Thoracic aorta (tissue), 2 donors: ENCODE data around the gene PLPP6. TPM values are rescaled to one million over a fixed set of nuclear protein-coding genes. Genes with fewer than 3 reads are reported as not detected.

Experiments
- ATAC-seq: fragments of 150-250 bp; one replicate; pipeline ENCODE4 v1.8.0; 2017; ENCODE audit warnings: low read depth; ENCODE audit not compliant: insufficient number of reproducible peaks, low FRiP score
- DNase-seq: peaks from one replicate; pipeline ENCODE4 v3.0.0-alpha.2; 2020; ENCODE audit warnings: low spot score
- H3K27ac ChIP-seq, 2 donors: fragments of 200-600 bp; sonication (generic); 1 replicate in 1 of 2; 2 replicates in 1 of 2; pipeline ENCODE4 v1.5.1; 2016; ENCODE audit warnings: mild to moderate bottlenecking in 2 of 2, moderate library complexity in 2 of 2
- H3K27me3 ChIP-seq: fragments of 200-600 bp; sonication (generic); replicated peaks from 2 replicates; pipeline ENCODE4 v1.6.0; 2016; ENCODE audit warnings: mild to moderate bottlenecking; ENCODE audit not compliant: insufficient read depth
- H3K36me3 ChIP-seq: fragments of 200-600 bp; sonication (generic); one replicate; pipeline ENCODE4 v1.5.1; 2016
- H3K4me1 ChIP-seq, 2 donors: fragments of 200-600 bp; sonication (generic); 1 replicate in 1 of 2; 2 replicates in 1 of 2; pipeline versions ENCODE4 v1.5.1 to v1.6.0; 2016; ENCODE audit warnings: low read depth in 2 of 2, mild to moderate bottlenecking in 1 of 2; ENCODE audit not compliant: control insufficient read depth in 1 of 2
- H3K4me3 ChIP-seq: fragments of 200-600 bp; sonication (generic); 2 replicates; pipeline ENCODE4 v1.5.1; 2016; ENCODE audit warnings: mild to moderate bottlenecking
- H3K9me3 ChIP-seq: fragments of 200-600 bp; sonication (generic); 2 replicates; pipeline ENCODE4 v1.5.1; 2016
- total RNA-seq, 2 donors: library from RNA; depleted of rRNA; stranded (reverse); fragments of >200 nt; gene quantifications; one replicate each; pipeline versions ENCODE4 v1.1.0 to v1.2.3, GENCODE V29; 2016
- TF ChIP-seq, protein P1 (sequence below): fragments of 200-600 bp; sonication (generic); IDR thresholded peaks from one replicate; pipeline ENCODE4 v1.5.1; 2019; ENCODE audit warnings: antibody characterized with exemption

The PLPP6 gene
- total RNA-seq, 2 donors from 2014 or later, result 4.5 to 5.0 TPM

DNA sequence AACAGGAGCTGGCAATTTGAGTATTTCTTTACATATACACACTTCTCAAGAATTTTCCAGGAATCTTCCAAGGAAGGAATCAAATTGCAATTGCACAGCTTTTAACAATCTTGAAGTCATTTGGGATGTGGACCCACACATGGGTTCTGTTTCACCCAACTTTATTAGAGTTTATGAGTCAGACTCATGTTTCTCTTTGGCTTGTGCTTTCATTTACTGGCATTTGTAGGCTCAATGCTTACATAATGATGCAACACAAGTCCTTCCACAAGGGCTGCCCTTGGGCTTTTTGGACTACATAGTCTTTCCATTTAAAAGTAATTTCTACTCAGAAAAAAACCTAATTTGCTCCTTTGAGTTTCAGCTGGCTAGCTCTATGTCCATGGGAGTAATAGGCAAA, 12.7 kb downstream of the PLPP6 start:
- Histone ChIP-seq H3K4me3 (no peak overlapping the region), H3K27me3 (no peaks in the 10 kb centered on the region), H3K4me1 (no peaks in the 10 kb centered on the region), H3K36me3 (no peaks in the 10 kb centered on the region), H3K27ac (no peak overlapping the region), H3K9me3 (no peaks in the 10 kb centered on the region)
- DNase-seq (no peak), ATAC-seq (peak; percentile 37)
- TF ChIP-seq, protein P1, sequence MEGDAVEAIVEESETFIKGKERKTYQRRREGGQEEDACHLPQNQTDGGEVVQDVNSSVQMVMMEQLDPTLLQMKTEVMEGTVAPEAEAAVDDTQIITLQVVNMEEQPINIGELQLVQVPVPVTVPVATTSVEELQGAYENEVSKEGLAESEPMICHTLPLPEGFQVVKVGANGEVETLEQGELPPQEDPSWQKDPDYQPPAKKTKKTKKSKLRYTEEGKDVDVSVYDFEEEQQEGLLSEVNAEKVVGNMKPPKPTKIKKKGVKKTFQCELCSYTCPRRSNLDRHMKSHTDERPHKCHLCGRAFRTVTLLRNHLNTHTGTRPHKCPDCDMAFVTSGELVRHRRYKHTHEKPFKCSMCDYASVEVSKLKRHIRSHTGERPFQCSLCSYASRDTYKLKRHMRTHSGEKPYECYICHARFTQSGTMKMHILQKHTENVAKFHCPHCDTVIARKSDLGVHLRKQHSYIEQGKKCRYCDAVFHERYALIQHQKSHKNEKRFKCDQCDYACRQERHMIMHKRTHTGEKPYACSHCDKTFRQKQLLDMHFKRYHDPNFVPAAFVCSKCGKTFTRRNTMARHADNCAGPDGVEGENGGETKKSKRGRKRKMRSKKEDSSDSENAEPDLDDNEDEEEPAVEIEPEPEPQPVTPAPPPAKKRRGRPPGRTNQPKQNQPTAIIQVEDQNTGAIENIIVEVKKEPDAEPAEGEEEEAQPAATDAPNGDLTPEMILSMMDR, result no peak

DNA sequence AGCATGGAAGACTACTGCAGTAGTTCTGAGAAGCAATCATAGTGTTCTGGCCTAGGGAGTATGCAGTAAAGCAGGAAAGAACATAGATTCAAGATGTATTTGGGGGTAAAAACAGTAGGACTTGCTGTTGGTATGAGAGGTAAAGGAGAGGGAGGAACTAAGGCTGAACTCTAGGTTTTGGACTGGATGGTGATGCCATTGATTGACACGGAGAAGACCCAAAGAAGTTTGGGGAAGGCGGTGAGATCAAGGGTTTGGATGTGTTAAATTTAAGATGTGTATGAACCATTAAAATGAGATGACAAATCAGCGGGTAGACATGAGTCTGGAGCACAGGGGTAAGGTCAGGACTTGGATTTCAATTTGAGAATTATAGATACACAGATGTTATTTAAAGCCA, 15.3 kb downstream of the PLPP6 start:
- H3K36me3 ChIP-seq, result no peaks in the 10 kb centered on the region
- no peaks in the 10 kb centered on the region for H3K9me3 ChIP-seq
- no peak for DNase-seq
- no peak for ATAC-seq
- peaks cover 10 to 16% of the 10 kb centered on the region in 2 donors for H3K4me1 ChIP-seq
- no peak overlapping the region for H3K27ac ChIP-seq
- H3K27me3 ChIP-seq, result no peaks in the 10 kb centered on the region
- TF ChIP-seq, protein P1, result no peak
- no peak overlapping the region for H3K4me3 ChIP-seq

DNA sequence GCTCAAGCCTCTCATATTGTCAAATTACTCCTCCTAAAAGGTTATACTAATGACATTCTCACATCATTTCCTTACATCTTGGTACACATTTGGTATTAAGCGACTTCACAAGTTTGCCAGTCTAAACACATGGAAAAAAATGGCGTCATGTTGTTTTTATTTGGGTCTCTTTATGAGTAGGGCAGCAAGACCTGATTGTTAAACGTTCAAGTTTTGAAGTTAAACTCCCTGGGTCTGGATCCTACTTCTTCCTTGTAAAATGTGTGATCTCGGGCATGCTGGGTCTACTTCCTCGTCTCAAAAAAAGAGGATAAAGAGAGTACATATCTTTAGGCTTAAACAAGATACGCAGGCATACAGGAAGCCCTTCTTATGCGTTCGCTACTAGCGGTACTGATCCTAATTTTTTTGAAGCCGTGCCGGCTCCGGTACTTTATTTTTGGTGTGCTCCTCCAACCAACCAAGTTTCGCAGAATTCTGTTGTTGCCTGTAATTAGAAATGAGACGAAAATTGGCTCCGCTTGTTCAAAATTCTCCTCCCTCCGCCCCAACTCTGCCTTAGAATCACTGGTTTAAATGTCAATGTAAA, 16.7 kb downstream of the PLPP6 start:
- no peak for DNase-seq
- no peaks in the 10 kb centered on the region for H3K9me3 ChIP-seq
- peak overlapping the region; percentile 96 to 97 for H3K27ac ChIP-seq
- H3K4me1 ChIP-seq, result peaks cover 10 to 25% of the 10 kb centered on the region in 2 donors
- H3K36me3 ChIP-seq, result no peaks in the 10 kb centered on the region
- no peak for ATAC-seq
- peak overlapping the region; percentile 89 for H3K4me3 ChIP-seq
- H3K27me3 ChIP-seq, result no peaks in the 10 kb centered on the region
- TF ChIP-seq, protein P1, result no peak

DNA sequence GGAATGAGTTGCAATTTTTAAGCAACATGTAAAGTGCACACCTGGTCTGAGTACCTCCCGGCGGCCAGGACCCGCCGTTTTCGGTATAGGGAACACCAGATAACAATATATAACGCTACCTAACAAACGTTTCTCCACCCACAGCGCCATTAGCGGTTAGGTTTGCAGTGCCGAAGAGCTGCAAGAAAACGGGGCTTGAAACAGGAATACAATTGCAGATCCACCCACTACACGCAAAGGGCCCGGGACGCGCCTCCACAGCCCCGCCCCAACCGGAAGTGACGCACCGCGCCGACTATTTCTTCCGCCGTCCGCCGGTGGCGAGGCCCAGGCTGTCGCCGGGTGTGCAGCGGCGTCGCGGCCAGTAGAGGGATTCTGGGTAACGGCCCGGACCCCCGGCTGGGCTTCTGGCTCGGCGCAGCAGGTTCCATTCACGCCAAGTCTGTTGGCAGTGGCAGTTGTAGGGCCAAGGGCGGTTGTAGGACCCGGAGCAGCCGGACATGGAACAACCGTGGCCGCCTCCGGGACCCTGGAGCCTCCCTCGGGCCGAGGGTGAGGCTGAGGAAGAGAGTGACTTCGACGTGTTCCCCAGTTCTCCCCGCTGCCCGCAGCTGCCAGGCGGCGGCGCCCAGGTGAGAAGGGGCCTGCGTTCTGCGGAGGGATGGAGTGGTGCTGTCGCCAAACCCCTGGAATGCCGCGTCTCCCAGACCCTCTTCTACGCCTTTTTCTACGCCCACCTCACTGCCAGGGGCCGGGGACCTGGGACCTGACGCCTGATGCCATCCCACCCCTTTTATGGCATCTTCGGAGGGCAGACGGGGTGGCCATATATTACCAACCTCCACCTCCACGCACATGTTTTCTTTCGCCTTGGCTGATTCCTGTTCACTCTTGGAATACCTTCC, 17.4 kb downstream of the PLPP6 start, which contains the start of gene CDC37L1:
Gene CDC37L1 (plus strand): TSS at position 302 of the 905 bp plus-strand sequence. CDS start 199 bp downstream, at position 501.
- Histone ChIP-seq H3K27me3 (no peaks in the 10 kb centered on the region), H3K9me3 (no peaks in the 10 kb centered on the region), H3K27ac (peak within 1 kb of the TSS; percentile 96 to 97), H3K4me3 (peak within 1 kb of the TSS; percentile 89), H3K4me1 (peaks cover 10 to 33% of the 10 kb centered on the region in 2 donors), H3K36me3 (no peaks in the 10 kb centered on the region)
- ATAC-seq (peak; percentile 97), DNase-seq (peak; percentile 92)
- TF ChIP-seq, protein P1, result peak; percentile 85

DNA sequence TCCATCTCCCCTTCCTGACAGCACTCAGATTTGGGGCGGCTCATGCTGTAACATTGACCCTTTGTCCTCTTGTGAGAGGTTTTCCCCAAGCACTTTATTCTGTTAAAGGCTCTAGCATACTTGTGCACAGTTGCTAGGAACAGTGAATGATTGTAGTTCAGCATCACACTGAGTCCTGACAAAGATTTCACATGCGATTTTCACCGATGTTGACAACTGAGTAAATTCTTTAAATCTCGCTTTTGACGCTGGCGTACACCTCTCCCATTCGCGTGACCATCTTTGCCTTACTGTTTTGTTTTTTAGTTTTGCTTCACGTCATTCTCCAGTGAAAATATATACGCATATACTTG, 18.1 kb downstream of the PLPP6 start:
- ATAC-seq (no peak), DNase-seq (no peak)
- TF ChIP-seq, protein P1, result no peak
- Histone ChIP-seq H3K4me1 (peaks cover 10 to 39% of the 10 kb centered on the region in 2 donors), H3K9me3 (no peaks in the 10 kb centered on the region), H3K27me3 (no peaks in the 10 kb centered on the region), H3K27ac (peak overlapping the region; percentile 96 to 97), H3K36me3 (no peaks in the 10 kb centered on the region), H3K4me3 (peak overlapping the region; percentile 89)
